CD4-positive, alpha-beta T cell treated with Interleukin-17A for 4 hours (primary cell): ENCODE data around the gene HSD17B8.

Experiments
- DNase-seq: peaks from one replicate; pipeline ENCODE4 v3.0.0-alpha.2; 2020; ENCODE audit warnings: mixed read lengths

Gene HSD17B8

GRCh38 chr6:33204415-33205190, at the start of gene HSD17B8:
TSS of gene HSD17B8 (plus strand) at chr6:33204655. CDS start at chr6:33204669, 14 bp downstream.
- DNase-seq = peak; percentile 95

GRCh38 chr6:33156561-33156960, 47.9 kb upstream of the HSD17B8 start:
- DNase-seq = no peak

DNA sequence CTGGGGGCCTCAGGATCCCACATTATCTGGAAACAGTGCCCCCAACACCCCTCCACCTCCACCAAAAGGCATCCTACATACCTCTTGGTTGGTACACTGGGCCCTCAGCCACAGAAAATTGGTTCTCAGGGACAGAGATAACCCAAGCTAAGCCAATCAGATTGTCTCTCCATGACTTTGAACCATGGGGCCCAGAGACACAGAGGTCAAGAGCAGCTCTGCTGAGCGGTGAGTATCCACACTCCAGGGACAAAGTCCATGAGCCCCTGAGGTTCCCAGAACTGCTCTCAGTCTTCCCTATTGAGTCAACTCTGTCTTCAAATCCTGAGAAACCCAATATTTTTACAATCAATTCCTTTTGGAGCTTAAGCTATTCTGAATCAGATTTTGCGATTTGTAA, 47.5 kb upstream of the HSD17B8 start:
- DNase-seq = no peak

- DNase-seq = no peak
These were observed 44.4 kb upstream of the HSD17B8 start for GRCh38 chr6:33160096-33160495.

DNA sequence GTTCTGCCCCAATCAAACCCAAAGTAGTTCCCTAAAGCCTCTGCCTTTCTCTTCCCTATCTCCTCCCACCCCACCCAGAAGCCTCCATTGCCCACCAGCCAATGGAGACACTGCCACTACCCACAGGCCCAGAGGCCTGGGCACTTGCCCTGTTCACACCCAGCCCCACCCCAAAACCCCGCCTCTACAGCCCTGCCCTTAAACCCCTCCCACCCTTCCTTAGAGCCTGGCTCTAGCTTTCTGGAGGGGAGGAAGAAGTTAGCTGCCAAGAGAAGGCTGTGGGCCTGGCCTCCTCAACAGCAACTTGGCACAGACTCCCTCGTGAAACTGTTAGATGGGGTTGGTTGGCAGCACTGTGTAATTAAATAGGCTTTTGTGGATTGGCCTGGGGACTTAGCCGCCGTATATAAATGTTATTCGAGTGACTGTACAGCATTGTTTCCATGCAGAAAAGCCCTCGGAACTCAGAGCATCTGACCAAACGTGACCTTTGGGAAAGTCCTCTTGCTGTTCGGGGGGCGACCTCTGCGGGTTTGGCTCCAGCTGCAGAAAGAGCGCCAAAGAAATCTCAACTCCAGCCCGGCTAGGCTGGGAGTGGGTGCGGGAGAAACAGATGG, 43.6 kb upstream of the HSD17B8 start:
- DNase-seq = no peak

GRCh38 chr6:33161354-33162331, 42.8 kb upstream of the HSD17B8 start:
- DNase-seq = peak; percentile 88

DNA sequence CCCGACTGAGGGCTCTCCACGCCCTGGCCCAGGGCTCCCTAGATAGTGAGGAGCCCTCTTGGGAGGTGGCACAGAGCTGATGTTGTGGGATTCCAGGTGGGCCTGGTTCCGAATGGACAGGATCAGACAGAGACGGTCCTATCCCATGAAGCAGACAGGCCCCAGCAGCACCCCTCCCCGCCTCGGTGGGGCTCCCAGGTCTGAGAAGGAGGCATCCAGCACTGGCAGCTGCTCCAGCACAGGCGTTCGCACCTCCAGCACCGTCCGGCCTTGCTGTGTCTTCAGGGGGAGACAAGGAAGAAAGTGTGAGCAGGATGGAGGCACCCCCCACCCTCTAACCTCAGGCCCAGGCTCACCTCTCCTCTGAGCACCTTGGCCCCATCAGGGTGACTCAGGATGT, 40.9 kb upstream of the HSD17B8 start:
- DNase-seq = no peak

- DNase-seq = no peak
These were observed 40.3 kb upstream of the HSD17B8 start for GRCh38 chr6:33164176-33164575.

DNA sequence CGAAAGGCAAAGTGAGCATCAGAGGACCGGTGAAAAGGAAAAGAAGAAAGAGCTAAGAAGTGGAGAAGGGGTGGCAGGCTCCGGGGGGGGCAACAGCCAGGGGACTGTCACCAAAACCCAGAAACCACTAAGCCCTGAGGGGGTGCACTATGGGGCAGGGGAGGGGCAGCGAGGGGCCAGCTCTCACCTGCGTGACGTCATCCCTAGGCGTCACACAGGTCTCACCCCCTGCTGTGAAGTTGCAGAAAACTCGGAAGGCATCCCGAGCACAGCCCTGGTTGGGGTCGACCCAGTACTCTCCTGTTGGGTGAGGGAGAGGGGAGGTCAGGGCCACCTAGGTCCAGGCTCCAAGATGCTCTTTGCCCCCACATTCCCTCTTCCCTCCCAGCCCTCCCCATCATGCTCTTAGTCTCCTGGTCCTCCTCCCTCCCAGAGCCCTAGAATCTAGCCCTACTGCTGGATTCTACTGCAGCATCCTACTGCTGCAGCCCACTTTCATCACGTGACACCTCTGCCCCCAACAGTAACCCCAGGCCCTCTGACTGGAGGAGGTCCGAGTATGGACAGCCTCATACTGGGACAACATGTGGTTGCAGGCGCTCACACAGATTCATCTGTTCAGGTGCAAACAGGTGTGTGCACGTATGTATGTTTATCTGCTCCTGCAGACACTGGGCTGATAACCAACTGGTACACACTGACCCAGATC, 39.6 kb upstream of the HSD17B8 start:
- DNase-seq = no peak

DNA sequence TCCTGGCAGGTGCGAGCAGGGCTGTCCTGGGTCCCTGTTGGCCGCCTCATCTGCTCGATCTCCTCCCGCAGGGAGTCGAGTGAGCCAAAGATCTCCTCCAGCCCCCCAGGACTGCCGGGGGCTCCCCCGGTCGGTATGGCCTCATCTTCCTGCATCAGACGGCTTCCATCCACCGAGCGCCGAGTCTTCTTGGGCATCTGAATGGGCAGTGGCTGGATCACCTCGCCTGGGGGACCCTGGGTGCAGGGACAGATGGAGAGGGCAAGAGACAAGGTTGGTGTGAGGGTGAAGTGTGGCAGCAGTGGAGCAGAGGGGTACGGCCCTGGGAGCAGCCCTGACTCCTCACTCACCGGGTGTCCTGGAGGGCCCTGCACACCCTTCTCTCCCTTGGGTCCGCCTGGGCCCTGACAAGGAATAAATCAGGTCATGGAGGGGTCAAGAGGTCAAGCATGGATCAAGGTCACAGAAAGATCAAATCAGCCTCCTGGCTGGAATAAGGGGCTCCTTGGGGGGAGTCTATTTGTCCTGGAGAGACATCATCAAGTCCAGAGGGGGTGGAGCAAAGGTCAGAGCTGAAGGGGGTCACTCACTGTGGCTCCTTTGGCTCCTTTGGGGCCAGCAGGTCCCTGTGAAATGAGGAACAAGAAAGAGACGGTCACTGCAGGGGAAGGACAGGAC, 38.7 kb upstream of the HSD17B8 start:
- no peak for DNase-seq

GRCh38 chr6:33166363-33166762, 38.1 kb upstream of the HSD17B8 start:
- DNase-seq = no peak

DNA sequence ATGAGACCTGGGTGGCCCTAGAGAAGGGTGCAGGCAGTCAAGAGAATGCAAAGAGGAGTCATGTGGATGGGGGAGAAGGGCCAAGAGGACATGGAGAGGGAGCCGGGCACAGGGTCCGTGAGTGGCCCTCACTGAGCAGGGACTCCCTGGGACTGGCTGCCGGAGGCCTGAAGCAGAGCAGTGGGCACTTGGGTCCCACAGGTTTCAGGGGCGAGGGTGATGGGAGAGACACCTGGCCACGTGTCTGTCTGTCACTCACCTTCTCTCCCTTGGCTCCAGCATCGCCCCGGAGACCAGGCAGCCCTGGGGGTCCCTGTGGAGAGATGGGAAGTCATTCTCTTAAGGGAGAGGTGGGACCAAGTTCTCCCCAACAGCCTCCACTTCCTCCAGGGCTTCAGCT, 37.6 kb upstream of the HSD17B8 start:
- DNase-seq = no peak

DNA sequence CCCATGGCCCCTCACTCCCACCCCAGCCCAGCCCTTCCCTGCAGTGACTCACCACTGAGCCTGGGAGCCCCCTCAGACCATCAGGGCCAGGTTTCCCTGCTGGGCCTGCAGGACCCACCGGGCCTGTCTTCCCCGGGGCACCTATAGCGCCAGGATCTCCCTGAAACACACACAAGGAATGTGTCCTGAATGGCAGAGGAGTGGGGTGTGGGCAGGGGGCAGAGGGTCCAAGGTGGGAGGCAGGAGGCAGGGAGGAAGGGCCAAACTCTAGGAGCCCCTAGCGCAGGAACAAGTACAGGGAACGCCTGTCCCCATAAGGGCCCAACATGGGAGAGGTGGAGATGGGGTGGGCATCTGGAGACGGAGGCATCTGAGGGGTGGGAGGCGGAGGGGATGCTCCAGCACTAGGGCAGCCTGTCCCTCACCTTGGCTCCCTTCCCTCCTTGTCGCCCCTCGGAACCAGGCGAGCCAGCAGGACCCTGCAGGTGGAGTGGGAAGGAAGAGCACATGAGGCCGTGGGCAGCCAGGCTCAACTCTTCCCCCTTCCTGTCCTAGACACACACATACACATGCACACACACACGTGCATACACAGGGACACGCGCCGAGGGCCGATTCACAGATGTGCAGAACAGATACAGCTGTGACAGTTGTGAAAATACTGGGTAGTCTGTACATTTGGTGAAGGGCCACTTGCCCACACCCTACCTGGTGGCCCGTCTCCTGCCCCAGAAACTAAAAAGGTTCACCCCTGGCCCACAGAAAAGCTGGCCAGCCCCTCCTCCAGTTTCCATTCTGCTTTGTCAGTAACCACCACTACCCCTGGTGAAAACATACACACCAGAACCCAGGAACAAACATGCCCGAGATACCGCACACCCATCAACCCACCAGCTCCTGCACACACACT, 36.8 kb upstream of the HSD17B8 start:
- no peak for DNase-seq

GRCh38 chr6:33168284-33168601, 36.2 kb upstream of the HSD17B8 start:
- DNase-seq = no peak

GRCh38 chr6:33168639-33169038, 35.8 kb upstream of the HSD17B8 start:
- no peak for DNase-seq

DNA sequence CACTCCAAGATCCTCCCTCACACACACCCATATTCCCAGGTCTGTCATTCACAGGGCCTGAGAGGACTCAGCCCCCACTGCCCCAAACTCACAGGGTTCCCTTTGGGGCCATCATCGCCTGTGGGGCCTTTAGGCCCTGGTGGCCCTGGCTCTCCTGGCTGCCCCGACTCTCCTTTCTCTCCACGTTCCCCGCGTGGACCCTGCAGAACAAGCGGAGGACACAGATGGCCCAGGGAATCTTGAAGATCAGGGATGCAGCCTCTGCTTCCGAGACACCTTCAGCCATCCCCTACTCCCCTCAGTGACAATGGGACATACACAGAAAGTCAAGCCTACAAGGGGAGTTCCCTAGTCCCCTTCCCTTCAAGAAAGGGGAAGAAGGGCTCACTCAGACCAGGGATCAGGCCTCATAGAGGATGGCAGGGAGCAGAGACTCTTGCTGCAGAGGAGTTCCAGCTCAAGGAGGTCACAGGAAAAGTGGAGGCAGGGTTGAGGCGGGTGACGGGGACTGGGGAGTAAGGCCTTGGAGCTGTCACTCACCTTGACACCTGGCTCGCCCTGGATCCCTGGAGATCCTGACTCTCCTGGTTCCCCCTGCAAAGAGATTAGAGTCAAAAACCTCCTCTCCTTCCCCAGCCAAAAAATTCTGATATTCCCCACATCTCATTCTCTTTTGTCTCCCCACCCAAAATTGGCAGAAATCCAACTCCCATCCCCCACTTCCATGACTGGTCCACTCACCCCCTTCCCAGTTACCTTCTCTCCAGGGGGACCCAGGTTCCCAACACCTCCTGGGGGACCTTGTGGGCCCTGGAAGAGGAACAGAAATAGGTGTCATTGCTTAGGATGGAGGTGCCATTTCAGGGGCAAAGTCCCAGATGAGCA, 34.9 kb upstream of the HSD17B8 start:
- DNase-seq = no peak

DNA sequence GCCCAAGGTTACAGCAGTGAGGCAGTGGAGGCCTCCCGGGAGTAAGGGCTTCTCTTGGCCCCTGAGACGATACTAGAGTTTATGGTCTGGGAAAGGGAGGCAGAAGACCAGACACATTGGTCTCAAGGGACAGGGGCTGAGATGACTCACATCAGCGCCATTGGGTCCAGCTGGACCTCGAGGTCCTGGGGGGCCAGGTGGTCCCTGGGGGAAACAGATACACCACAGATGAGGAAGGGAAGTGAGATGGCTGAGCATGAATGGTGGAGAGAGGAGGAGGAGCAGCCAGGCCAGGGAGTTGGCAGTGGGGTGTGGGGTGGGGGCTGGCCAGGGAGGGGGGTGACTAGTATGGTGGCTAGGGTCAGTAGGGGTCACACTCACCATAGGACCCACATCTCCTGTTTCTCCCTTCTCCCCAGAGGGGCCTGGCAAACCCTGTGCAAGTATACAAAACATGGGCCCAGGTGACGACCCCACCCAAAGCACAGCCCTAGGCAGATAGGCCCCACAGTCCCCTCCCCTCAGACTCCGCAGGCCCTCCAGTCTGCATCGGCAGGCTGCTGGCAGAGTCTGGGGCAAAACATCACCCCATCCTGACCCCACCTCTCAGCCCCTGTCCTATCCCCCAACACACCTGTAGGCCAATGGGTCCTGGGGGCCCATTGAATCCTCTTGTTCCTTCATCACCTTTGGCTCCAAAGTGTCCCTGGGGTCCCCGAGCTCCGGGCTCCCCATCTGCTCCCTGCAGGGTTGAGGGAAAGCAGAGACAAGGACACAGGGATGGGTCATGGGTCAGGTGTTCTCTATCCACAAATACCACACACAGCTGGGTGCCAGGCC, 34.1 kb upstream of the HSD17B8 start:
- DNase-seq = no peak

DNA sequence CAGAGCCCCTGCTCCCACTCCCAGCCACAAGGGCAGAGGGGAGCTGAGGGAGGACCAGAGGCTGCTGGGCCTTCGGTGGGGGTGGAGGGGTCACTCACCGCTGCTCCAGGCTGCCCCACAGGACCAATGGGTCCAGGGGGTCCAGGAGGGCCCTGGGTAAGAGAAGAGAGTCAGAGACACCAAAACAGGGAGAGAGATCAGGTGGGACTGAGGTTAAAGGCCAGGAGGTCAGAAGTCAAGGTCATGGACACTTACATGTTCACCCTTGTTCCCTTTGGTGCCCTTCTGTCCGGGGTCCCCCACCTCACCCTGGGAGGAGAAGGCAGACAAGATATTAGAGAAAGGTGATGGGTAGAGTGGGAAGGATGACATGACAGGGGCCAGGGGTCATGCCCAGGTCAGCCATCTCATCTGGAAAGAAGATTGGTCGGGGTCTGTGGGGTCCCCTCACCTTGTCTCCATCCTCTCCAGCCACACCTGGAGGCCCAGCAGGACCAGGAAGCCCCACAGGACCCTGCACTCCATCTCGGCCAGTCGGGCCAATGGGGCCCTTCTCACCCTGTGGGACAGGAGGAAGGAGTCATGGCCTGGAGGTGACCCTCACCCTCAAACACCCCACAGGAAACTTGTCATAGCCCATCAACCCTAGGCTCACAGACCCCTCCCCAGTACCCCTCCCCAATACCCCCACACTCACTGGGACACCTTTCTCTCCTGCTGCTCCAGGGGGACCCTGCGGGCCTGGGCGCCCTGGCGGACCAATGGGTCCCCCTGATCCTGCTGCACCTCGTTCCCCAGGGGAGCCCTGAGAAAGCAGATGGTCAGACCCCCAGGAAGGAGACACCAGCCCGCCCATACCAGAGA, 33.2 kb upstream of the HSD17B8 start:
- DNase-seq = no peak
